Pancreas (tissue), 10 donors: ENCODE measurements around the gene NLGN3. TPM values are rescaled to one million over a fixed set of nuclear protein-coding genes. Genes with fewer than 3 reads are reported as not detected.

Source experiments
- ATAC-seq, 4 donors: fragments of 200-7000 bp; cut with Tn5 transposase; one replicate each; pipeline versions ENCODE4 v1.8.0 to v1.9.1; 2020; ENCODE audit warnings: mild to moderate bottlenecking in 4 of 4, moderate library complexity in 4 of 4
- DNase-seq, 6 donors: peaks; one replicate each; pipeline ENCODE4 v3.0.0-alpha.2; 2020
- FAIRE-seq: peaks from 2 replicates; lab custom pipeline; 2012; peaks lifted over from hg19 to GRCh38; lab: Jason Lieb, UNC
- H3K27ac ChIP-seq, 4 donors: fragments of 200-600 bp; sonication (generic); 1 replicate in 3 of 4; 2 replicates in 1 of 4; pipeline versions ENCODE4 v1.5.0 to v1.8.0; 2020
- H3K27me3 ChIP-seq, 4 donors: fragments of 200-600 bp; one replicate each; pipeline ENCODE4 v1.8.0; 2021
- H3K36me3 ChIP-seq, 3 donors: fragments of 200-600 bp; sonication (generic) in 1 of 3; one replicate each; pipeline versions ENCODE4 v1.5.0 to v1.8.0; 2020 to 2021
- H3K4me1 ChIP-seq, 3 donors: fragments of 200-600 bp; one replicate each; pipeline ENCODE4 v1.8.0; 2021
- H3K4me3 ChIP-seq, 4 donors: fragments of 200-600 bp; sonication (generic) in 2 of 4; one replicate each; pipeline versions ENCODE4 v1.5.0 to v1.8.0; 2020 to 2021
- H3K9me3 ChIP-seq, 4 donors: fragments of 200-600 bp; one replicate each; pipeline ENCODE4 v1.8.0; 2021
- WGBS, 2 donors: extraction: QIAGEN DNeasy Blood & Tissue Kit; methylation state at CpG; one replicate each; pipeline ENCODE4 v1.1.7; 2013; 5-methylcytosine and 5-hydroxymethylcytosine counted together
- intact Hi-C, 3 donors: fragments of 100-400 bp; cut with DNase I; formaldehyde crosslinking; loops; one replicate each; pipeline versions ENCODE4 v1.11.1 to v1.14.2; 2022
- polyA plus RNA-seq, 2 donors: library from polyadenylated mRNA; stranded (reverse); fragments of 200-250 nt; gene quantifications; one replicate each; pipeline ENCODE4 v1.2.3, GENCODE V29; 2013
- total RNA-seq, 6 donors: library from RNA; stranded (reverse); fragmentation: NEBNext Ultra II Directional in 4 of 6; extraction: Animal tissue kit (Norgen Biotek cat#: 25700) in 4 of 6; gene quantifications; one replicate each; pipeline versions ENCODE4 v1.2.1 to v1.2.4, GENCODE V29; 2021 to 2023
- TF ChIP-seq, protein P1 (sequence below), 4 donors: fragments of 200-600 bp; sonication (generic) in 3 of 4; IDR thresholded peaks; one replicate each; pipeline versions ENCODE4 v1.5.0 to v1.8.0; 2021; ENCODE audit warnings: antibody characterized with exemption in 4 of 4
- donor health status: healthy with polysubstance abuse.
- donor health status: DM: no; HTN: no; CAD: no; lungs with moderate emphysema.
- donor health status: DM: no; HTN: no; CAD: no.
- donor health status: control.
- donor health status: control.
- donor health status: Bipolar disorder and iron deficiency.
- donor health status: DM: yes; HTN: yes; CAD: no.
- donor health status: DM: no; HTN: no; CAD: no.
- donor health status: DM: no; HTN: no; CAD: no.
- donor health status: DM: yes; HTN: yes; CAD: no.

The NLGN3 gene
- total and polyA plus RNA-seq, 8 donors: 0.04 to 0.56 (median 0.21) TPM

- TF ChIP-seq, protein P1, sequence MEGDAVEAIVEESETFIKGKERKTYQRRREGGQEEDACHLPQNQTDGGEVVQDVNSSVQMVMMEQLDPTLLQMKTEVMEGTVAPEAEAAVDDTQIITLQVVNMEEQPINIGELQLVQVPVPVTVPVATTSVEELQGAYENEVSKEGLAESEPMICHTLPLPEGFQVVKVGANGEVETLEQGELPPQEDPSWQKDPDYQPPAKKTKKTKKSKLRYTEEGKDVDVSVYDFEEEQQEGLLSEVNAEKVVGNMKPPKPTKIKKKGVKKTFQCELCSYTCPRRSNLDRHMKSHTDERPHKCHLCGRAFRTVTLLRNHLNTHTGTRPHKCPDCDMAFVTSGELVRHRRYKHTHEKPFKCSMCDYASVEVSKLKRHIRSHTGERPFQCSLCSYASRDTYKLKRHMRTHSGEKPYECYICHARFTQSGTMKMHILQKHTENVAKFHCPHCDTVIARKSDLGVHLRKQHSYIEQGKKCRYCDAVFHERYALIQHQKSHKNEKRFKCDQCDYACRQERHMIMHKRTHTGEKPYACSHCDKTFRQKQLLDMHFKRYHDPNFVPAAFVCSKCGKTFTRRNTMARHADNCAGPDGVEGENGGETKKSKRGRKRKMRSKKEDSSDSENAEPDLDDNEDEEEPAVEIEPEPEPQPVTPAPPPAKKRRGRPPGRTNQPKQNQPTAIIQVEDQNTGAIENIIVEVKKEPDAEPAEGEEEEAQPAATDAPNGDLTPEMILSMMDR (IDR thresholded peaks at IDR 0.05): no peak
- intact Hi-C loops: no loop called here
- Histone ChIP-seq H3K9me3 (no peaks in the 10 kb centered on the region), H3K27ac (no peak overlapping the region), H3K27me3 (no peaks in the 10 kb centered on the region), H3K4me1 (no peaks in the 10 kb centered on the region), H3K4me3 (no peak overlapping the region), H3K36me3 (peaks cover 0 to 5% (median 0%) of the 10 kb centered on the region in 3 donors)
- FAIRE-seq (no peak), ATAC-seq (peak in 3 of 4 donors; percentile 25 to 35 (median 26)), DNase-seq (peak in 3 of 6 donors; percentile 39 to 45 (median 40))
- 38 to 46% methylated on average over 6 of the region's 6 CpGs for WGBS, 2 donors
Observed at GRCh38 chrX:71143508-71143907, 1.1 kb upstream of the NLGN3 start.

GRCh38 chrX:71147496-71148277 is 3.0 kb downstream of the NLGN3 start:
- Histone ChIP-seq H3K4me1 (no peaks in the 10 kb centered on the region), H3K4me3 (no peak overlapping the region), H3K36me3 (no peaks in the 10 kb centered on the region), H3K9me3 (no peaks in the 10 kb centered on the region), H3K27ac (no peak overlapping the region), H3K27me3 (no peaks in the 10 kb centered on the region)
- ATAC-seq (no peak), DNase-seq (no peak), FAIRE-seq (no peak)
- intact Hi-C loops: no loop called here
- WGBS, 2 donors: 82% methylated on average over 28 of the region's 28 CpGs
- TF ChIP-seq, protein P1 (IDR thresholded peaks at IDR 0.05): no peak

- no peak for FAIRE-seq
- 75 to 77% methylated on average over 8 of the region's 8 CpGs for WGBS, 2 donors
- no peaks in the 10 kb centered on the region for H3K9me3 ChIP-seq
Observed at GRCh38 chrX:71148278-71148663, 3.6 kb downstream of the NLGN3 start.

DNA sequence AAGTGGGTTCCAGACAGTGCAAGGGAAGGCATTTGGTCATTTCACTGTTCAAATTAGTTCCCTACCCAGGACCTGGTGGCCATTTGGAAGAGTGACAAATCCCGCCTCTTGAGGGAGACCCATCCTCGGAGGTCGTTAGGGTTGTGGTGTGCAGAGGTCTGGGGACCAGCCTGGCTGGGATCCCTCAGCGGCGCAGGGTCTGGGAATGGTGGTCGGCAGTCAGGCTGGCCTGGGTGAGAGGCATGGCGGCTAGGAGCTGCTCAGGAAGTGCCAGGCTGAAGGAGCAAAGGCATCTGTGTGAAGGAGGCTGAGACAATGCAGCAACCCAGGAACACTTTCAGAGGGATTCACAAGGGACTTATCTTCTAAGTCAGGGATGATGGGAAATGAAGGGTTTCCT is 6.7 kb downstream of the NLGN3 start:
- no peaks in the 10 kb centered on the region for H3K9me3 ChIP-seq
- no peak for FAIRE-seq
- H3K27me3 ChIP-seq: no peaks in the 10 kb centered on the region
- TF ChIP-seq, protein P1 (IDR thresholded peaks at IDR 0.05): no peak
- intact Hi-C loops: no loop called here
- no peaks in the 10 kb centered on the region for H3K4me1 ChIP-seq
- H3K4me3 ChIP-seq: no peak overlapping the region
- DNase-seq: no peak
- no peak for ATAC-seq
- H3K27ac ChIP-seq: no peak overlapping the region
- H3K36me3 ChIP-seq: no peaks in the 10 kb centered on the region
- 61 to 62% methylated on average over 7 of the region's 7 CpGs for WGBS, 2 donors

More at GRCh38 chrX:71148278-71148663, 3.6 kb downstream of the NLGN3 start:
- ATAC-seq (no peak), DNase-seq (no peak)
- intact Hi-C loops: no loop called here
- TF ChIP-seq, protein P1 (IDR thresholded peaks at IDR 0.05): no peak
- Histone ChIP-seq H3K4me3 (no peak overlapping the region), H3K36me3 (no peaks in the 10 kb centered on the region), H3K27me3 (no peaks in the 10 kb centered on the region), H3K27ac (no peak overlapping the region), H3K4me1 (no peaks in the 10 kb centered on the region)

- Histone ChIP-seq H3K4me1 (no peaks in the 10 kb centered on the region), H3K27ac (no peak overlapping the region), H3K9me3 (no peaks in the 10 kb centered on the region), H3K36me3 (no peaks in the 10 kb centered on the region), H3K27me3 (no peaks in the 10 kb centered on the region), H3K4me3 (no peak overlapping the region)
- intact Hi-C loops: no loop called here
- WGBS, 2 donors: 75 to 87% methylated on average over 6 to 7 of the region's 7 CpGs
- TF ChIP-seq, protein P1 (IDR thresholded peaks at IDR 0.05): no peak
- DNase-seq (no peak), ATAC-seq (no peak), FAIRE-seq (no peak)
Observed at GRCh38 chrX:71154196-71154595, 9.6 kb downstream of the NLGN3 start.
